PC-3 (cell line): ENCODE measurements around the gene GLI3.

ENCODE experiments used
- CTCF ChIP-seq: fragments of 300-600 bp; sonication (generic); conservative IDR thresholded peaks from 2 replicates; pipeline ENCODE4 v1.5.1; 2017; ENCODE audit warnings: antibody characterized with exemption, low read depth, mild to moderate bottlenecking, low read length
- EZH2 ChIP-seq: fragments of 300-600 bp; sonication (generic); IDR thresholded peaks from one replicate; pipeline ENCODE4 v1.6.1; 2017; ENCODE audit warnings: antibody characterized with exemption, mild to moderate bottlenecking, low read length; ENCODE audit not compliant: unreplicated experiment
- EZH2phosphoT487 ChIP-seq: fragments of 300-600 bp; sonication (generic); IDR thresholded peaks from 2 replicates; pipeline ENCODE4 v1.6.1; 2018; ENCODE audit warnings: mild to moderate bottlenecking, antibody characterized with exemption, low read length, borderline replicate concordance

- no peak for TF ChIP-seq CTCF
- TF ChIP-seq EZH2 = no peak
- TF ChIP-seq EZH2phosphoT487 = no peak
These were observed 27.0 kb upstream of the GLI3 start for GRCh38 chr7:42263971-42264370.
